ENCODE results near the gene ZNF644. TPM values are rescaled to one million over a fixed set of nuclear protein-coding genes. Genes with fewer than 3 reads are reported as not detected.

The ZNF644 gene
- polyA plus RNA-seq, 1 of the 3 experiments (the other 2 are of a cell fraction) = 5.6 TPM

DNA sequence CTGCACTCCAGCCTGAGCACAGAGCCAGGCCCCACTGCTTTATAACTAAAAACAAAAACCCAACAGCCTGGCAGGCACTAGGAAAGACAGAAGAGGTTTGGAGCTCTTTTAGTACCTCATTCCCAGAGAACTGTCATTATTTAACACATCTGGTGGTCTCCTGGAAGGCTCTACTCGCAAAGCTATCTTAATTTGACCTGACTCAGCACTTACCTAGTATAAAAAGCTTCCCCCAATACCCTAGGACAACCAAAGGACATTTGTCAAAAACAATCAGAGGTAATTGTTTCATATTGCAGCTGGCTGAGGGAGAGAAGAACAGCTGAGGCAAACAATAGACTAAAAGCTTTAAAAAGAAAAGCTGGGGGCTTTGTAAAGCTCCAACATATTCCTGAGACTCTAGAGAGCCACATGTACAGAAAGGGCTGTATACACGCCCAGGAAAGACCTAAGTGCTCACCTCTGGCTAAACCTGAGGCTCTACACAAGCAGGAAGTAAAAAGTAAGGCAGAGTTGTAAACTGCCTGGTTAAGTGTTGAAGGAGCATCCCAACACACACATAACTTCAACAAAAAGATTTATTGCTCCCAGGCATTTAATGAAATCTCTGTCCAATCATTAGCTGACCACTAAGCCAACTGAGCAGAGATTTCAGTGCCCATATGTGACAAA lies 25.0 kb downstream of the ZNF644 start (continued):
- TF ChIP-seq TAF1 (IDR thresholded peaks at IDR 0.05; ENCODE audit: borderline replicate concordance, low read depth, low read length) (no peak), JUND (IDR thresholded peaks at IDR 0.05) (no peak), TEAD4 (IDR thresholded peaks at IDR 0.05; ENCODE audit: borderline replicate concordance, insufficient read depth) (no peak), MEF2A (IDR thresholded peaks at IDR 0.05; ENCODE audit: borderline replicate concordance, low read depth) (no peak), NFIC (IDR thresholded peaks at IDR 0.05; ENCODE audit: borderline replicate concordance) (no peak), RCOR1 (IDR thresholded peaks at IDR 0.05; ENCODE audit: low read length) (no peak), RXRA (IDR thresholded peaks at IDR 0.05; ENCODE audit: borderline replicate concordance, low read depth) (no peak), FOXJ3 (CRISPR knock-in tag; IDR thresholded peaks at IDR 0.05) (no peak), TCF12 (IDR thresholded peaks at IDR 0.05) (no peak), RAD21 (IDR thresholded peaks at IDR 0.05; ENCODE audit: low read length) (no peak), FOXM1 (IDR thresholded peaks at IDR 0.05; ENCODE audit: low read depth) (no peak)

DNA sequence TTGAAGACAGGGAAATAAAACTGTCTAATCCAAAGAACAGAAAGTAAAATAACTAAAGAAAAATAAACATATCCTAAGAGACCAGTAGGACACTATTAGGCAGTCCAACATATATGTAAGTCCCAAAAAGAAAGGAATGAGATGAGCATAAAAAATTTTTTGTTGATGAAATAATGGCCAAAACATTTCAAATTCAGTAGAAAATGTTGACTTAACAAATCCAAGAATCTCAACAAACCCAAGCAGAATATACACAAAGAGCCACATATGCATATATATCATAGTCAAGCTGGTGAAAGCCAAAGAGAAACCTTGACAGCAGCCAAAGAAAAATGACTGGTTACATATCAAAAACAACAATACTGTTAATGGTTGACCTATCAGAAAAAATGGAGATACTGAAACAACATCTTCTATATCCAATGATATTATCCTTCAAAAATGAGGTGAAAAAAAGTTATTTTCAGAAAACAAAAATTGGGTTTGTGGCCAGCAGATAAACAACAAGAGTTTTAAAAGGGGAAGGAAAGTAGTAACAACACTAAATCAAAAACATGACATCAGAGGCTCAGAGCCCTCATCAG lies 26.4 kb downstream of the ZNF644 start:
- Histone ChIP-seq H3K9me2 (no peaks in the 10 kb centered on the region), H4K20me1 (ENCODE audit: insufficient read depth) (peaks cover 78% of the 10 kb centered on the region)

More for the DNA sequence above, 26.4 kb downstream of the ZNF644 start:
- H3K36me3 ChIP-seq (replicated peaks in 1 of 2; ENCODE audit: control insufficient read depth in 1 of 2, insufficient read depth in 2 of 2, low read length in 1 of 2) = peaks cover 2 to 31% of the 10 kb centered on the region in 2 experiments
- peaks cover 100% of the 10 kb centered on the region for H3K79me2 ChIP-seq (ENCODE audit: insufficient read depth)
- no peak overlapping the region for H3K4me3 ChIP-seq (ENCODE audit: low read depth in 2 of 2, low read length in 1 of 2)
- no peak for TF ChIP-seq NRF1 (IDR thresholded peaks at IDR 0.05; ENCODE audit: low read depth, low read length)
- TF ChIP-seq, protein P1, sequence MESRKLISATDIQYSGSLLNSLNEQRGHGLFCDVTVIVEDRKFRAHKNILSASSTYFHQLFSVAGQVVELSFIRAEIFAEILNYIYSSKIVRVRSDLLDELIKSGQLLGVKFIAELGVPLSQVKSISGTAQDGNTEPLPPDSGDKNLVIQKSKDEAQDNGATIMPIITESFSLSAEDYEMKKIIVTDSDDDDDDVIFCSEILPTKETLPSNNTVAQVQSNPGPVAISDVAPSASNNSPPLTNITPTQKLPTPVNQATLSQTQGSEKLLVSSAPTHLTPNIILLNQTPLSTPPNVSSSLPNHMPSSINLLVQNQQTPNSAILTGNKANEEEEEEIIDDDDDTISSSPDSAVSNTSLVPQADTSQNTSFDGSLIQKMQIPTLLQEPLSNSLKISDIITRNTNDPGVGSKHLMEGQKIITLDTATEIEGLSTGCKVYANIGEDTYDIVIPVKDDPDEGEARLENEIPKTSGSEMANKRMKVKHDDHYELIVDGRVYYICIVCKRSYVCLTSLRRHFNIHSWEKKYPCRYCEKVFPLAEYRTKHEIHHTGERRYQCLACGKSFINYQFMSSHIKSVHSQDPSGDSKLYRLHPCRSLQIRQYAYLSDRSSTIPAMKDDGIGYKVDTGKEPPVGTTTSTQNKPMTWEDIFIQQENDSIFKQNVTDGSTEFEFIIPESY (IDR thresholded peaks at IDR 0.05; ENCODE audit: borderline replicate concordance, low read depth) = no peak
- TF ChIP-seq, protein P2, sequence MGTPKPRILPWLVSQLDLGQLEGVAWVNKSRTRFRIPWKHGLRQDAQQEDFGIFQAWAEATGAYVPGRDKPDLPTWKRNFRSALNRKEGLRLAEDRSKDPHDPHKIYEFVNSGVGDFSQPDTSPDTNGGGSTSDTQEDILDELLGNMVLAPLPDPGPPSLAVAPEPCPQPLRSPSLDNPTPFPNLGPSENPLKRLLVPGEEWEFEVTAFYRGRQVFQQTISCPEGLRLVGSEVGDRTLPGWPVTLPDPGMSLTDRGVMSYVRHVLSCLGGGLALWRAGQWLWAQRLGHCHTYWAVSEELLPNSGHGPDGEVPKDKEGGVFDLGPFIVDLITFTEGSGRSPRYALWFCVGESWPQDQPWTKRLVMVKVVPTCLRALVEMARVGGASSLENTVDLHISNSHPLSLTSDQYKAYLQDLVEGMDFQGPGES (IDR thresholded peaks at IDR 0.05; ENCODE audit: low read depth, low read length) = no peak
- no peak for TF ChIP-seq RAD21 (IDR thresholded peaks at IDR 0.05; ENCODE audit: low read length)
- no peak for TF ChIP-seq EP300 (IDR thresholded peaks at IDR 0.05; ENCODE audit: borderline replicate concordance in 1 of 2, low read depth in 1 of 2, low read length in 1 of 2)
- no peak for TF ChIP-seq TAF1 (IDR thresholded peaks at IDR 0.05; ENCODE audit: borderline replicate concordance, low read depth, low read length)
- no peak for TF ChIP-seq GATA2 (CRISPR knock-in tag; IDR thresholded peaks at IDR 0.05)
- TF ChIP-seq FOXM1 (IDR thresholded peaks at IDR 0.05; ENCODE audit: low read depth) = no peak
- TF ChIP-seq JUND (IDR thresholded peaks at IDR 0.05) = no peak
- TF ChIP-seq FOXJ3 (CRISPR knock-in tag; IDR thresholded peaks at IDR 0.05) = no peak
- TF ChIP-seq, protein P3, sequence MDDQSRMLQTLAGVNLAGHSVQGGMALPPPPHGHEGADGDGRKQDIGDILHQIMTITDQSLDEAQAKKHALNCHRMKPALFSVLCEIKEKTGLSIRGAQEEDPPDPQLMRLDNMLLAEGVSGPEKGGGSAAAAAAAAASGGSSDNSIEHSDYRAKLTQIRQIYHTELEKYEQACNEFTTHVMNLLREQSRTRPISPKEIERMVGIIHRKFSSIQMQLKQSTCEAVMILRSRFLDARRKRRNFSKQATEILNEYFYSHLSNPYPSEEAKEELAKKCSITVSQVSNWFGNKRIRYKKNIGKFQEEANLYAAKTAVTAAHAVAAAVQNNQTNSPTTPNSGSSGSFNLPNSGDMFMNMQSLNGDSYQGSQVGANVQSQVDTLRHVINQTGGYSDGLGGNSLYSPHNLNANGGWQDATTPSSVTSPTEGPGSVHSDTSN (IDR thresholded peaks at IDR 0.05) = no peak
- ChIA-PET CTCF (interaction anchor here (1.2 kb wide), 1 partner anchor 21 kb away, joined by 3 read pairs; no protein-coding TSS in a partner anchor), POLR2A (no interaction called here)
- H3K27ac ChIP-seq (ENCODE audit: low read depth in 2 of 2, low read length in 1 of 2) = no peak overlapping the region
- H3K9me3 ChIP-seq = peaks cover 9% of the 10 kb centered on the region; the same call in 1 of the 2 replicates
- no peak for DNase-seq
- peaks cover 4% of the 10 kb centered on the region for H3F3A ChIP-seq (replicated peaks; ENCODE audit: insufficient read depth)
- H3K27me3 ChIP-seq (ENCODE audit: insufficient read depth) = no peaks in the 10 kb centered on the region
- H2AFZ ChIP-seq (ENCODE audit: low read depth) = no peak overlapping the region
- H3K9ac ChIP-seq = no peak overlapping the region
- H3K4me1 ChIP-seq (ENCODE audit: control insufficient read depth in 1 of 2, insufficient read depth in 2 of 2, low read depth in 1 of 2, low read length in 1 of 2) = no peaks in the 10 kb centered on the region
- no peak overlapping the region for H3K4me2 ChIP-seq
